HEK293 (cell line): ENCODE data around the gene OR2T10.
"Not testable (repeated sequence)": the region's sequence is repeated elsewhere in the genome, so short reads cannot be mapped to it uniquely, and the experiment has no call there.

Experiments
- ZNF184 ChIP-seq: fragments of 450-650 bp; IDR thresholded peaks from 2 replicates; pipeline ENCODE4 v1.5.1; 2018; ENCODE audit warnings: missing biosample characterization, mild to moderate bottlenecking, missing genetic modification characterization
- ZNF580 ChIP-seq: fragments of 450-650 bp; formaldehyde crosslinking; IDR thresholded peaks from 2 replicates; pipeline ENCODE4 v1.5.1; 2016; ENCODE audit warnings: missing biosample characterization, missing genetic modification characterization

- TF ChIP-seq ZNF580, ZNF184 (tag by site-specific recombination): not testable (repeated sequence)
These were observed 44.1 kb upstream of the OR2T10 start for GRCh38 chr1:248641583-248641982.
